Measurements from ENCODE around the gene FGF19. TPM values are rescaled to one million over a fixed set of nuclear protein-coding genes. Genes with fewer than 3 reads are reported as not detected.

FGF19 gene
- total RNA-seq, 1 experiment from 2014 or later = 7.4 TPM

- Mint-ChIP-seq H3K27ac (no peak overlapping the region), H3K36me3 (ENCODE audit: insufficient read depth in 1 of 3, low read depth in 3 of 3) (peaks cover 8 to 82% (median 64%) of the 10 kb centered on the region in 3 experiments; a peak in 6 of 7 replicates), H3K27me3 (ENCODE audit: low read depth) (no peaks in the 10 kb centered on the region), H3K9me3 (no peaks in the 10 kb centered on the region), H3K4me1 (peaks cover 5 to 7% of the 10 kb centered on the region in 2 experiments; a peak in 2 of 4 replicates), H3K4me3 (no peak overlapping the region)
- Histone ChIP-seq H2BK12ac (ENCODE audit: insufficient read length, low read depth, low read length) (no peak overlapping the region), H3K14ac (ENCODE audit: insufficient read depth, low read length) (no peak overlapping the region), H3K79me2 (ENCODE audit: insufficient read depth, low read length) (no peaks in the 10 kb centered on the region), H4K91ac (ENCODE audit: insufficient read length, low read depth, low read length) (no peak overlapping the region), H3K4me1 (ENCODE audit: insufficient read depth, low read length) (no peaks in the 10 kb centered on the region), H3T11ph (ENCODE audit: low read length) (no peak overlapping the region), H3K27me3 (ENCODE audit: insufficient read depth, low read length) (no peaks in the 10 kb centered on the region), H2BK15ac (ENCODE audit: low read depth, low read length) (no peak overlapping the region), H3K23ac (ENCODE audit: insufficient read length, low read depth, low read length) (no peak overlapping the region), H4K5ac (ENCODE audit: insufficient read length, low read depth, low read length) (no peak overlapping the region), H3K79me1 (ENCODE audit: insufficient read depth, low read depth, low read length, poor library complexity, severe bottlenecking) (no peaks in the 10 kb centered on the region), H4K8ac (replicated peaks; ENCODE audit: insufficient read length, low read depth, low read length) (no peak overlapping the region), H3K9ac (ENCODE audit: extremely low read depth, insufficient read length, low read length) (no peak overlapping the region), H3K27ac (ENCODE audit: insufficient read length, low read depth, low read length) (no peak overlapping the region), H2BK120ac (ENCODE audit: low read depth, low read length, poor library complexity, severe bottlenecking) (no peak overlapping the region), H4K20me1 (ENCODE audit: control insufficient read depth, insufficient read depth, insufficient read length) (no peaks in the 10 kb centered on the region), H3K23me2 (ENCODE audit: insufficient read length, low read depth, low read length, poor library complexity, severe bottlenecking) (no peaks in the 10 kb centered on the region), H2AK5ac (ENCODE audit: insufficient read length, low read length) (no peak overlapping the region), H2BK5ac (ENCODE audit: insufficient read length, low read length) (no peak overlapping the region), H3K4me2 (ENCODE audit: insufficient read depth, insufficient read length, low read length) (no peak overlapping the region), H3K56ac (ENCODE audit: insufficient read length, low read depth, low read length) (no peak overlapping the region), H3K18ac (ENCODE audit: insufficient read length, low read depth, low read length) (no peak overlapping the region), H2BK20ac (ENCODE audit: low read depth, low read length, poor library complexity, severe bottlenecking) (no peak overlapping the region), H2AFZ (ENCODE audit: low read length) (no peak overlapping the region), H3K4ac (ENCODE audit: low read depth, low read length) (no peak overlapping the region), H3K9me3 (ENCODE audit: control insufficient read depth, low read depth, low read length) (no peaks in the 10 kb centered on the region)
- no peak for TF ChIP-seq CTCF (conservative IDR thresholded peaks at IDR 0.05)
- no peak for DNase-seq
- WGBS (ENCODE audit: extremely low coverage, insufficient read length, low lambda C conversion rate) = no CpG with 5 or more reads among the region's 23 CpGs
Measured at GRCh38 chr11:69650832-69651344, 52.9 kb downstream of the FGF19 start.
